ENCODE data around the gene GOLPH3.

The GOLPH3 gene

GRCh38 chr5:32207355-32207634 lies 33.2 kb upstream of the GOLPH3 start:
- Mint-ChIP-seq H3K4me1 (peaks cover 10% of the 10 kb centered on the region), H3K9me3 (peaks cover 26% of the 10 kb centered on the region), H3K27ac (no peak overlapping the region), H3K36me3 (ENCODE audit: low read depth) (peaks cover 4% of the 10 kb centered on the region), H3K27me3 (ENCODE audit: low read depth, poor library complexity) (peaks cover 14% of the 10 kb centered on the region), H3K4me3 (no peak overlapping the region)
- TF ChIP-seq CTCF (IDR thresholded peaks at IDR 0.05), result no peak
- DNase-seq, result no peak

GRCh38 chr5:32206509-32207354 lies 32.6 kb upstream of the GOLPH3 start:
- H3K9me3 Mint-ChIP-seq, result peaks cover 26% of the 10 kb centered on the region
- H3K27me3 Mint-ChIP-seq (ENCODE audit: low read depth, poor library complexity), result peaks cover 14% of the 10 kb centered on the region
- no peak overlapping the region for H3K27ac Mint-ChIP-seq
- no peak overlapping the region for H3K4me3 Mint-ChIP-seq
- no peak for TF ChIP-seq CTCF (IDR thresholded peaks at IDR 0.05)
- H3K36me3 Mint-ChIP-seq (ENCODE audit: low read depth), result peaks cover 4% of the 10 kb centered on the region
- DNase-seq, result no peak
- peaks cover 10% of the 10 kb centered on the region for H3K4me1 Mint-ChIP-seq

- Mint-ChIP-seq H3K4me1 (peaks cover 8% of the 10 kb centered on the region), H3K36me3 (ENCODE audit: low read depth) (peaks cover 4% of the 10 kb centered on the region), H3K27ac (no peak overlapping the region), H3K4me3 (no peak overlapping the region), H3K9me3 (peaks cover 26% of the 10 kb centered on the region), H3K27me3 (ENCODE audit: low read depth, poor library complexity) (peaks cover 14% of the 10 kb centered on the region)
- TF ChIP-seq CTCF (IDR thresholded peaks at IDR 0.05), result no peak
- no peak for DNase-seq
These were observed 31.9 kb upstream of the GOLPH3 start for GRCh38 chr5:32206053-32206452.

GRCh38 chr5:32202394-32202793 lies 28.3 kb upstream of the GOLPH3 start:
- Mint-ChIP-seq H3K27ac (no peak overlapping the region), H3K9me3 (peaks cover 16% of the 10 kb centered on the region), H3K27me3 (ENCODE audit: low read depth, poor library complexity) (peaks cover 21% of the 10 kb centered on the region), H3K4me1 (peaks cover 5% of the 10 kb centered on the region), H3K36me3 (ENCODE audit: low read depth) (peaks cover 4% of the 10 kb centered on the region), H3K4me3 (no peak overlapping the region)
- TF ChIP-seq CTCF (IDR thresholded peaks at IDR 0.05), result no peak
- DNase-seq, result no peak

- no peak for DNase-seq
- Mint-ChIP-seq H3K27me3 (ENCODE audit: low read depth, poor library complexity) (peaks cover 23% of the 10 kb centered on the region), H3K27ac (no peak overlapping the region), H3K9me3 (peaks cover 5% of the 10 kb centered on the region), H3K36me3 (ENCODE audit: low read depth) (no peaks in the 10 kb centered on the region), H3K4me3 (no peak overlapping the region), H3K4me1 (peaks cover 5% of the 10 kb centered on the region)
- no peak for TF ChIP-seq CTCF (IDR thresholded peaks at IDR 0.05)
These were observed 27.1 kb upstream of the GOLPH3 start for GRCh38 chr5:32201122-32201753.

GRCh38 chr5:32197032-32197431 lies 22.9 kb upstream of the GOLPH3 start:
- Mint-ChIP-seq H3K4me1 (no peaks in the 10 kb centered on the region), H3K36me3 (ENCODE audit: low read depth) (no peaks in the 10 kb centered on the region), H3K27me3 (ENCODE audit: low read depth, poor library complexity) (peaks cover 17% of the 10 kb centered on the region), H3K9me3 (no peaks in the 10 kb centered on the region), H3K4me3 (no peak overlapping the region), H3K27ac (no peak overlapping the region)
- TF ChIP-seq CTCF (IDR thresholded peaks at IDR 0.05), result no peak
- DNase-seq, result no peak
